Activated CD8-positive, alpha-beta memory T cell treated with anti-CD3 and anti-CD28 coated beads for 24 hours (primary cell): ENCODE results near the gene SLC22A15.

Experiments used
- DNase-seq: peaks from one replicate; pipeline ENCODE4 v3.0.0-alpha.2; 2020

SLC22A15 gene

GRCh38 chr1:116110567-116111523 is 134.5 kb downstream of the SLC22A15 start, which contains the start of gene MAB21L3:
Gene MAB21L3, plus strand, starts transcription at chr1:116111399. Its CDS starts 1,217 bp downstream, at chr1:116112616.
- DNase-seq = no peak

GRCh38 chr1:116111524-116112021 is 135.3 kb downstream of the SLC22A15 start:
- DNase-seq = no peak

- DNase-seq = no peak
Measured at GRCh38 chr1:116112388-116113140, 136.3 kb downstream of the SLC22A15 start.

GRCh38 chr1:116113615-116114014 is 137.3 kb downstream of the SLC22A15 start:
- DNase-seq = no peak

- no peak for DNase-seq
Measured at GRCh38 chr1:116115476-116116439, 139.4 kb downstream of the SLC22A15 start.

- DNase-seq = no peak
Measured at GRCh38 chr1:116118471-116118870, 142.2 kb downstream of the SLC22A15 start.
